H9 (cell line): Measurements from ENCODE around the gene SSNA1. TPM values are rescaled to one million over a fixed set of nuclear protein-coding genes. Genes with fewer than 3 reads are reported as not detected.

ENCODE experiments used
- DNase-seq: peaks from one replicate; pipeline ENCODE4 v3.0.0-alpha.2; 2017
- H2AFZ ChIP-seq: one replicate; pipeline ENCODE4 v1.6.1; 2013; ENCODE audit warnings: mild to moderate bottlenecking, low read length, control low read depth, moderate library complexity
- H2AK5ac ChIP-seq: 2 replicates; pipeline ENCODE4 v1.6.1; 2013; ENCODE audit warnings: low read length, control low read depth, mixed read lengths; ENCODE audit not compliant: insufficient read length
- H2BK120ac ChIP-seq: one replicate; pipeline ENCODE4 v1.6.1; 2013; ENCODE audit warnings: low read depth, mild to moderate bottlenecking, low read length, control low read depth, inconsistent platforms; ENCODE audit not compliant: poor library complexity, severe bottlenecking
- H2BK12ac ChIP-seq: 2 replicates; pipeline ENCODE4 v1.6.1; 2013; ENCODE audit warnings: low read length, control low read depth, mixed read lengths, low read depth; ENCODE audit not compliant: insufficient read length
- H2BK15ac ChIP-seq: 2 replicates; pipeline ENCODE4 v1.6.1; 2013; ENCODE audit warnings: low read depth, low read length, control low read depth
- H2BK20ac ChIP-seq: one replicate; pipeline ENCODE4 v1.6.1; 2013; ENCODE audit warnings: low read depth, mild to moderate bottlenecking, low read length, control low read depth, inconsistent platforms; ENCODE audit not compliant: poor library complexity, severe bottlenecking
- H2BK5ac ChIP-seq: 2 replicates; pipeline ENCODE4 v1.6.1; 2013; ENCODE audit warnings: low read length, control low read depth, mixed read lengths; ENCODE audit not compliant: insufficient read length
- H3K14ac ChIP-seq: 2 replicates; pipeline ENCODE4 v1.6.1; 2013; ENCODE audit warnings: low read length, control low read depth; ENCODE audit not compliant: insufficient read depth
- H3K18ac ChIP-seq: 2 replicates; pipeline ENCODE4 v1.6.1; 2013; ENCODE audit warnings: low read depth, mild to moderate bottlenecking, mixed read lengths, low read length, control low read depth; ENCODE audit not compliant: insufficient read length
- H3K23ac ChIP-seq: 2 replicates; pipeline ENCODE4 v1.6.1; 2013; ENCODE audit warnings: low read length, control low read depth, mixed read lengths, low read depth; ENCODE audit not compliant: insufficient read length
- H3K23me2 ChIP-seq: 2 replicates; pipeline ENCODE4 v1.6.1; 2013; ENCODE audit warnings: low read depth, mild to moderate bottlenecking, mixed read lengths, low read length, control low read depth; ENCODE audit not compliant: insufficient read length, poor library complexity, severe bottlenecking
- H3K27ac ChIP-seq: 2 replicates; pipeline ENCODE4 v1.5.1; 2013; ENCODE audit warnings: low read length, control low read depth, mixed read lengths, low read depth; ENCODE audit not compliant: insufficient read length
- H3K27me3 ChIP-seq: 2 replicates; pipeline ENCODE4 v1.6.1; 2013; ENCODE audit warnings: low read length, control low read depth, inconsistent platforms; ENCODE audit not compliant: insufficient read depth
- H3K4ac ChIP-seq: 2 replicates; pipeline ENCODE4 v1.6.1; 2013; ENCODE audit warnings: low read depth, mild to moderate bottlenecking, control low read depth, inconsistent platforms, low read length, moderate library complexity
- H3K4me1 ChIP-seq: 2 replicates; pipeline ENCODE4 v1.6.1; 2013; ENCODE audit warnings: low read length, control low read depth, inconsistent platforms; ENCODE audit not compliant: insufficient read depth
- H3K4me2 ChIP-seq: 2 replicates; pipeline ENCODE4 v1.6.1; 2013; ENCODE audit warnings: low read length, control low read depth, mixed read lengths; ENCODE audit not compliant: insufficient read length, insufficient read depth
- H3K56ac ChIP-seq: 2 replicates; pipeline ENCODE4 v1.6.1; 2013; ENCODE audit warnings: low read depth, mild to moderate bottlenecking, mixed read lengths, low read length, control low read depth; ENCODE audit not compliant: insufficient read length
- H3K79me1 ChIP-seq: 2 replicates; pipeline ENCODE4 v1.6.1; 2013; ENCODE audit warnings: low read depth, mild to moderate bottlenecking, moderate library complexity, low read length, control low read depth, inconsistent platforms; ENCODE audit not compliant: insufficient read depth, poor library complexity, severe bottlenecking
- H3K79me2 ChIP-seq: 2 replicates; pipeline ENCODE4 v1.6.1; 2013; ENCODE audit warnings: low read length, control low read depth, inconsistent platforms; ENCODE audit not compliant: insufficient read depth
- H3K9ac ChIP-seq: 2 replicates; pipeline ENCODE4 v1.6.1; 2013; ENCODE audit warnings: low read length, control low read depth, mixed read lengths; ENCODE audit not compliant: insufficient read length; ENCODE audit errors: extremely low read depth
- H3K9me3 ChIP-seq: one replicate; pipeline ENCODE4 v1.6.1; 2013; ENCODE audit warnings: low read depth, low read length, inconsistent platforms; ENCODE audit not compliant: control insufficient read depth
- H3T11ph ChIP-seq: one replicate; pipeline ENCODE4 v1.6.1; 2013; ENCODE audit warnings: mild to moderate bottlenecking, low read length, control low read depth, inconsistent platforms
- H4K20me1 ChIP-seq: one replicate; pipeline ENCODE4 v1.6.1; 2013; ENCODE audit not compliant: control insufficient read depth, insufficient read length, insufficient read depth
- H4K5ac ChIP-seq: 2 replicates; pipeline ENCODE4 v1.6.1; 2013; ENCODE audit warnings: low read depth, mild to moderate bottlenecking, mixed read lengths, low read length, control low read depth; ENCODE audit not compliant: insufficient read length
- H4K8ac ChIP-seq: replicated peaks from 2 replicates; pipeline ENCODE4 v1.6.1; 2013; ENCODE audit warnings: low read length, control low read depth, mixed read lengths, low read depth; ENCODE audit not compliant: insufficient read length
- H4K91ac ChIP-seq: 2 replicates; pipeline ENCODE4 v1.6.1; 2013; ENCODE audit warnings: low read depth, mild to moderate bottlenecking, moderate library complexity, mixed read lengths, low read length, control low read depth; ENCODE audit not compliant: insufficient read length
- H3K27ac Mint-ChIP-seq, 3 experiments: 2 replicates in 2 of 3; 3 replicates in 1 of 3; pipeline ENCODE4 v1.8.0; 2020 to 2021; ENCODE audit warnings: mixed read lengths in 3 of 3, mild to moderate bottlenecking in 1 of 3, moderate library complexity in 1 of 3
- H3K27me3 Mint-ChIP-seq: 2 replicates; pipeline ENCODE4 v1.8.0; 2021; ENCODE audit warnings: low read depth, mild to moderate bottlenecking, moderate library complexity, mixed read lengths
- H3K36me3 Mint-ChIP-seq, 3 experiments: 2 replicates in 2 of 3; 3 replicates in 1 of 3; pipeline ENCODE4 v1.8.0; 2020 to 2021; ENCODE audit warnings: low read depth in 3 of 3, mixed read lengths in 3 of 3; ENCODE audit not compliant: insufficient read depth in 1 of 3
- H3K4me1 Mint-ChIP-seq, 2 experiments: 2 replicates each; pipeline ENCODE4 v1.8.0; 2020; ENCODE audit warnings: mixed read lengths in 2 of 2
- H3K4me3 Mint-ChIP-seq, 2 experiments: 2 replicates in 1 of 2; 3 replicates in 1 of 2; pipeline ENCODE4 v1.8.0; 2020 to 2021; ENCODE audit warnings: mild to moderate bottlenecking in 2 of 2, mixed read lengths in 2 of 2, moderate library complexity in 1 of 2
- H3K9me3 Mint-ChIP-seq, 2 experiments: 2 replicates in 1 of 2; 3 replicates in 1 of 2; pipeline ENCODE4 v1.8.0; 2020; ENCODE audit warnings: mild to moderate bottlenecking in 2 of 2, mixed read lengths in 2 of 2, moderate library complexity in 1 of 2
- WGBS: extraction: QIAGEN DNeasy Blood & Tissue Kit; methylation state at CpG from one replicate; pipeline ENCODE4 v1.1.7; 2013; ENCODE audit warnings: missing lambda C conversion rate, low lambda C conversion rate, mixed read lengths; ENCODE audit not compliant: insufficient read length; ENCODE audit errors: extremely low coverage; 5-methylcytosine and 5-hydroxymethylcytosine counted together
- total RNA-seq: library from RNA; stranded (reverse); gene quantifications from 2 replicates; pipeline ENCODE4 v1.2.1, GENCODE V29; 2021
- TF ChIP-seq, protein P1 (sequence below): fragments of 200-600 bp; sonication (generic); conservative IDR thresholded peaks from 3 replicates; pipeline ENCODE4 v1.8.0; 2021; ENCODE audit warnings: antibody characterized with exemption, mild to moderate bottlenecking

The SSNA1 gene
- total RNA-seq, 1 experiment from 2014 or later: 69.2 TPM

DNA sequence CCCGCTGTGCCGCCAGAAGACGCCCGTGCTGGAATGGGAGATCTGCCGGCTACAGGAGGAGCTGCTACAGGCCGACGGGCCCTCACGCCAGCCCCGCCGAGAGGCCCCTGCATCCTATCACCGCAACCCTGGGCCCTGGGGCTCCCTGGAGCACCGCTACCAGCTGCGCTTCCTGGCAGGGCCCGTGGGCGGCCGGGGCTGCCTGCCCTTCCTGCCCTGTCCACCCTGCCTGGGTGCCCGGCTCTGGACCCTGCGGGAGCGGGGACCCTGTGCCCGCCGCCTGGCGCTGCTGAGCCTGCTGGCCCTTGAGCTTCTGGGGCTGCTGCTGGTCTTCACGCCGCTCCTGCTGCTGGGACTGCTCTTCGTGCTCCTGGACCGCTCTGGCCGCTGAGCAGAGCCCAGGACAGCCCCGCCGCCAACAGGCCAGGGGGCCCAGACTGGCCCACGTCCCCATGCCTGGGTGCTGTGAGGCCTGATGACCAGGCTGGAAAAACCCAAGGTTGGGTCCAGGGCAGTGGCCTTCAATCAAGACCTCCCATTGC, 29.8 kb downstream of the SSNA1 start:
- Mint-ChIP-seq H3K9me3 (no peaks in the 10 kb centered on the region), H3K27me3 (no peaks in the 10 kb centered on the region), H3K27ac (no peak overlapping the region), H3K4me1 (peaks cover 4 to 8% of the 10 kb centered on the region in 2 experiments), H3K36me3 (peaks cover 3 to 19% (median 5%) of the 10 kb centered on the region in 3 experiments; a peak in 3 of 7 replicates), H3K4me3 (no peak overlapping the region)
- Histone ChIP-seq H4K20me1 (no peaks in the 10 kb centered on the region), H3K56ac (no peak overlapping the region), H3K4me2 (no peak overlapping the region), H3K9ac (no peak overlapping the region), H2BK5ac (no peak overlapping the region), H3K27ac (no peak overlapping the region), H4K5ac (no peak overlapping the region), H2BK20ac (no peak overlapping the region), H3K4ac (no peak overlapping the region), H3K79me2 (no peaks in the 10 kb centered on the region), H3K14ac (no peak overlapping the region), H3K23ac (no peak overlapping the region), H3K9me3 (no peaks in the 10 kb centered on the region), H2BK12ac (no peak overlapping the region), H3K18ac (no peak overlapping the region), H2AK5ac (no peak overlapping the region), H3K23me2 (peaks cover 9% of the 10 kb centered on the region), H4K8ac (no peak overlapping the region), H3T11ph (no peak overlapping the region), H2BK15ac (no peak overlapping the region), H2AFZ (no peak overlapping the region), H4K91ac (no peak overlapping the region), H3K4me1 (no peaks in the 10 kb centered on the region; the same call in 1 of the 2 replicates), H3K79me1 (no peaks in the 10 kb centered on the region), H3K27me3 (no peaks in the 10 kb centered on the region), H2BK120ac (no peak overlapping the region)
- TF ChIP-seq, protein P1, sequence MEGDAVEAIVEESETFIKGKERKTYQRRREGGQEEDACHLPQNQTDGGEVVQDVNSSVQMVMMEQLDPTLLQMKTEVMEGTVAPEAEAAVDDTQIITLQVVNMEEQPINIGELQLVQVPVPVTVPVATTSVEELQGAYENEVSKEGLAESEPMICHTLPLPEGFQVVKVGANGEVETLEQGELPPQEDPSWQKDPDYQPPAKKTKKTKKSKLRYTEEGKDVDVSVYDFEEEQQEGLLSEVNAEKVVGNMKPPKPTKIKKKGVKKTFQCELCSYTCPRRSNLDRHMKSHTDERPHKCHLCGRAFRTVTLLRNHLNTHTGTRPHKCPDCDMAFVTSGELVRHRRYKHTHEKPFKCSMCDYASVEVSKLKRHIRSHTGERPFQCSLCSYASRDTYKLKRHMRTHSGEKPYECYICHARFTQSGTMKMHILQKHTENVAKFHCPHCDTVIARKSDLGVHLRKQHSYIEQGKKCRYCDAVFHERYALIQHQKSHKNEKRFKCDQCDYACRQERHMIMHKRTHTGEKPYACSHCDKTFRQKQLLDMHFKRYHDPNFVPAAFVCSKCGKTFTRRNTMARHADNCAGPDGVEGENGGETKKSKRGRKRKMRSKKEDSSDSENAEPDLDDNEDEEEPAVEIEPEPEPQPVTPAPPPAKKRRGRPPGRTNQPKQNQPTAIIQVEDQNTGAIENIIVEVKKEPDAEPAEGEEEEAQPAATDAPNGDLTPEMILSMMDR: no peak
- no CpG with 5 or more reads among the region's 30 CpGs for whole genome bisulfite sequencing
- DNase-seq: no peak
